NCI-H187 (cell line): ENCODE results near the gene ETHE1.
"Not testable (repeated sequence)": the region's sequence is repeated elsewhere in the genome, so short reads cannot be mapped to it uniquely, and the experiment has no call there.

ENCODE experiments used
- DNase-seq, 2 experiments: peaks; one replicate each; lab custom pipeline; 2025; lab: John Stamatoyannopoulos, UW

ETHE1 gene

DNA sequence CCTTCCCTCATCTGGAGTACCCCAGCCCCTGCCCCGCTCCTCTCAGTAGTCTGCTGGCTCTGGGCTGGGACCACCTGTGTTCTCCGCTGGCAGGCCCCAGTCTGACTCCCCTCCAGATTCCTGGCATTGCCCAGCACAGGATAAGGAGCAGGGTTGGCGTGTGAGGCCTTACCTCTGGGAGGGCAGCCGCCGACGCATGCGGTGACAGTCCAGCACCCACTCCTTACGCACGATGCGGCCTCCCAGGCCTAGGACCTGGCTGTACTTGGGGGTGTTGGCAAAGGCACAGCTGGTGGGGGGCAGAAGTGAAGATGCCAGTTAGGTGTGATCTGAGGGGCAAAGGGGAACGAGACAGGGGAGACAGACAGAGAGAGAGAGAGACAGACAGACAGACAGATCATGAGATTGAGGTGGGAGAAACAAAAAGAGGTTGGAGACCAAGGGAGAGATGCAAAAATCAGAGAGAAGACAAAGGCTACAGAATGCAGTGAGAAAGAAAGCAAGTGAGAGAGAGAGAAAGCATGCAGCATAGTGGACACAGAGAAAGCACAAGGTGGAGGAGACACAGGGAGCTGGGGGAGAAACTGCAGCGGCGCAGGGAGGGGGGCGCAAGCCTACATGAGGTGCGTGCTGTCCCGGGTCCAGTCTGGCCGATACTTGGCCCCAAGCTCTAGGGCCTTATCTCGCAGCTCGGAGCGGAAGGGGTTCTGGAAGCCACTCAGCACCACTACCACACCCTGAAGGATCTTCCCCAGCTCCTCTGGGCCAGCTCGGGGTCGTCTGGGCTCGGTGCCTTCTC is 24.6 kb upstream of the ETHE1 start:
- no peak for DNase-seq

- DNase-seq, result no peak
These were observed 21.7 kb upstream of the ETHE1 start for GRCh38 chr19:43548706-43549105.

DNA sequence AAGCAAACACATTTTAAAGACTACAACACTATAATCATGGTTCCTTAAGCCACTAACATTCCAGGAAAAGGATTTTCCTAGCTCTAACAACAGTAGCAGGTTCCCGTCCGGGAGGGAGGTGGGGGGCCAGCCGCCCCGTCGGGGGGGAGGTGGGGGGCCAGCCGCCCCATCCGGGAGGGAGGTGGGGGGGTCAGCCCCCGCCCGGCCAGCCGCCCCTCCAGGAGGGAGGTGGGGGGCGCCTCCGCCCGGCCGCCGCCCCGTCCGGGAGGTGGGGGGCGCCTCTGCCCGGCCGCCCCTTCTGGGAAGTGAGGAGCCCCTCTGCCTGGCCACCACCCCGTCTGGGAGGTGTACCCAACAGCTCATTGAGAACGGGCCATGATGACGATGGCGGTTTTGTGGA is 20.9 kb upstream of the ETHE1 start:
- not testable (repeated sequence) for DNase-seq

GRCh38 chr19:43546581-43546980 is 19.6 kb upstream of the ETHE1 start:
- DNase-seq, result no peak

DNA sequence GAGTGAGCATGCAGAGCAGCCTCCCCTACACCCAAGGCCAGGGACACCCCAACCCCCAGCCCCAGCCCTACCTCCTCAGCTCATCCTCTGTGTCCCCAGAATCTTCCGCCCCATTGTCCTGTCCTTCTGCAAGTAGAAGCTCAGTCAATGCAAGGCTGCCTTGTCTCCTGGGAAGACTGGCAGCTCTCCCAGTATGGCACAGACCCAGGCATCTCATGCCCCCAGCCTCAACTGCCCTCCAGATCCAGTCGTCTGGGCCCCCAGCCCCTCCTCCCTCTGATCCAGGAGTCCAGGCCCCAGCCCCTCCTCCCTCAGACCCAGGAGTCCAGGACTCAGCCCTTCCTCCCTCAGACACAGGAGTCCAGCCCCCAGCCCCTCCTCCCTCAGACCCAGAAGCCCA is 19.0 kb upstream of the ETHE1 start:
- DNase-seq, result no peak

GRCh38 chr19:43545276-43545675 is 18.3 kb upstream of the ETHE1 start:
- no peak for DNase-seq

- no peak for DNase-seq
These were observed 17.1 kb upstream of the ETHE1 start for GRCh38 chr19:43544077-43544476.

DNA sequence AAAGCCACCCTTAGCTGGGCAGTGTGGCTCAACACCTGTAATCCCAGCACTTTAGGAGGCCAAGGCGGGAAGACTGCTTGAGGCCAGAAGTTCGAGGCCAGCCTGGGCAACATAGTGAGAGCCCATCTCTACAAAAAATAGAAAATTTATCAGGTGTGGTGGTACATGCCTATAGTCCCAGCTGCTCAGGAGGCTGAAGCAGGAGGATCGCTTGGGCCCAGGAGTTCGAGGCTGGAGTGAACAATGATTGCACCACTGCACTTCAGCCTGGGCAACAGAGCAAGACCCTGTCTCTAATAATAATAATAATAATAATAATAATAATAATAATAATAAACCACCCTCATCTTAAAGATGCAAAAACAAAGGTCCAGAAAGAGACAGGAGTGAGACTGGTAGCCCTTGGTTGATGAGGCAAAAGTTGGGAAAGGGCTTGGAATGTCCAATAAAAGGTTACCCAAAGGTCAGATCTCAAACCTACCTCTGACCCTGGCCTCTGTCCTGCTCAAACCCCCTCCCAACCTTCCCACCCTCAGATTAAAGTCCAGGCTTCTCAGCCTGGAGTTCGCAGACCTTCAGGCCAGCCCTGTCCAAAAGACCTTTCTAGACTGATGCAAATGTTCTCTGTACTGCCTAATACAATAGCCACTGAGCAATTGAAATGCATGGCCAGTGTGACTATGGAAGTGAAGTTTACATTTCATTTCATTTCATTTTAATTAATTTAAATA is 15.1 kb upstream of the ETHE1 start:
- no peak for DNase-seq

DNA sequence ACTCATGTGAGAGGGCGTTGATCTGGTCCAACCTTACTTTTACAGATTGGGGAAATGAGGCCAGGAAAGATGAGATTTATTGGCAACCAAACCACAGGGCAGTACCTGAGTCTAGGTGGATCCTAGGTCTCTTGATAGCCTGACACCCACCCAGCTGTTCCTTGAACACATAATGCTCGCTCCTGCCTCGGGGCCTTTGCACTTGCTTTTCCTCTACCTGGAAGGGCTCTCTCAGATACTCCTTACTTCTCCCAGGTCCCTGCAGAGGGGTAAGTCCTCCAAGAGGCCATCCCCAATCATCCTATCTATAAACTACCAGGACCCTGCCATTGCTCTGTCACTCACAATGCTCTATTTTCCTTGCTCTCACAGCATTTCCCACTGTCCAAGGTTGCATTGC is 13.4 kb upstream of the ETHE1 start:
- DNase-seq, result no peak

GRCh38 chr19:43538922-43539321 is 11.9 kb upstream of the ETHE1 start:
- DNase-seq, result no peak

- no peak for DNase-seq
These were observed 8.1 kb upstream of the ETHE1 start for GRCh38 chr19:43534816-43535761.

DNA sequence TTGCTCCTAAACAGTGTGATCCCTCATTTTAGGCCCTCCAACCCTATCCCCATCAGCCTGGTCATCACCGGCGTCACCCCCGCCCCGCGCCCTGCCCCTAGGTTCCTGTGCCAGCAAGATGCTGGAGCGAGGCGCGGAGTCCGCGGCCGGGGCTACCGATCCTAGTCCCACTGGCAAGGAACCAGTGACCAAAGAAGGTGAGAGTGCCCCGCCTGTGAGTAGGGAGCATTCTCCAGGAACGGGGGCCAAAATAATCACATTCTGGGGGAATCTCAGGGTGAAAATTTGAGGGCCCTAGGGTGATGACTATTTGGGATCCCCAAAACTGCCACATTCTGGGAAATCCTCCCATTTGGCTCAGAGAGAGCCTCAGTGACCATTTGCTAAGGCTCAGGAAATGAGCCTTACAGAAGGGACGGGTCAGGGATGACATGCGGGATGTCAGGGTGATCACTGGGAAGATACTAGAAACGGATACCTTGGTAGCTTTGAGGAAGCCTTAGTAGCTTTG is 7.4 kb upstream of the ETHE1 start:
- DNase-seq, result no peak

DNA sequence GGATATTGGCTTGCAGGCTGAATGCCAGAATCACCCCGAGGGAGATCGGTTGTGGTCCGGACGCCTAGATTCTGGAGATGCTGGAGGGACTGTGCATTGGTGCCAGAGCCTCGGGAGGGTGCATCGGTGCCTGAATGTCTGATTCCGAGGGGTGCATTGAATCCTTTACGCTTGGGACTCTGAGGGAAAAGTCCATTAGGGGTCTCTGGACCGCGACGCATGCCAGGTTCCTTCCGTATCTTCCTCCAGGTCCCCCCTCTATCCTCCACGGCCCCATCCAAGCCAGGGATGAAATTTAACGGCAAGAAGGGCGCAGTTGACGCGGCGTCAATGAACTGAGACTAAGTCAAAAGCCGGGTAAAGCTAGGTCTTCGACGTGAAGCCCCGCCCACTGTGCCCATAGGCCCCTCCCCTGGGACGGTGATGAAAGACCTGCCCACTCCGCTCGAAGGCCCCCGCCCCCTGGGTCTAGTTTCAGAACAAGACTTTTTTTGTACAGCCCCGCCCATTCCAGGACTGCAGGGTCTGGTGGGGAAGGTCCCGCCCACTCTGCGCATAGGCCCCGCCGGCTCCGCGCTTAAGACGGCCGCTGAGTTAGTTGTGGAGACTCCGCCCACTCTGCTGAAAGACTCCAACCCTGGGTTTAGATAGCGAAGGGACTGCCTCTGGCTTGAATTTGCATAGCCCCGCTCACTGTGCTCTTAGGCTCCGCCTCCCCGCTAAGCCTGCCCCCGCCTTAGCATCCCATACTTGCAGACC is 6.7 kb upstream of the ETHE1 start:
- DNase-seq, result peak; percentile 84 to 99

DNA sequence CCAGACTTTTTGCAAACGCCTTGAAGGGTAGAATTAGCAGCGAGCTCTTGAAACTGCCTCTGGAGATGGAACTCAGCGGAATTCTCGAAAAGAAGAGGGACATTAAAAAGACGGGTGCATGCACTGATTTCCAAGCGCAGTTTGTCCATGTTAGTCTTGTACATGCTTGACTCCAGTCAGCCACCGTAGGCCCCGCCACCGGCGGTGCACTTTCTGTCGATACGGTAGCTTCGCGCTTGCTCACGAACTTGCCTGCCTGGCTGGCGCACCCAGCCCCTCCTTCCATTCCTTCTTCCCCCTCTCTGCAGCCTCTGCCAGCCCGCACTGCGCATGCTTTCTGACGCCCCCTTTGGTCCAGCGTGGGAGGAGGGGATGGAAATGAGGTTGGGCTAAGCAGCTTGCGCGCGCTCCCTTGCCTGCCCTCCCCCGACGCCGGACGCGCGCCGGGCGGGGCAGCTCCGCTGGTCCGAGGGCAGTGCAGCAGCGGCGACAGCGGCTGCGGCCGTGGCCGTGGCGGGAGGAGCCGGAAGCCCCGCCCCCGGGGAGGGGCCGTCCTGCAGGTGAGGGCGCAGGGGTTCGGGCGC is 6.1 kb upstream of the ETHE1 start, which contains the start of gene ZNF575:
TSS of gene ZNF575 (plus strand) at position 227 of the 584 bp plus-strand sequence. CDS start 1,235 bp downstream, outside the sequence.
- DNase-seq, result peak; percentile 83 to 90

GRCh38 chr19:43532571-43532961 is 5.6 kb upstream of the ETHE1 start:
- DNase-seq, result no peak

DNA sequence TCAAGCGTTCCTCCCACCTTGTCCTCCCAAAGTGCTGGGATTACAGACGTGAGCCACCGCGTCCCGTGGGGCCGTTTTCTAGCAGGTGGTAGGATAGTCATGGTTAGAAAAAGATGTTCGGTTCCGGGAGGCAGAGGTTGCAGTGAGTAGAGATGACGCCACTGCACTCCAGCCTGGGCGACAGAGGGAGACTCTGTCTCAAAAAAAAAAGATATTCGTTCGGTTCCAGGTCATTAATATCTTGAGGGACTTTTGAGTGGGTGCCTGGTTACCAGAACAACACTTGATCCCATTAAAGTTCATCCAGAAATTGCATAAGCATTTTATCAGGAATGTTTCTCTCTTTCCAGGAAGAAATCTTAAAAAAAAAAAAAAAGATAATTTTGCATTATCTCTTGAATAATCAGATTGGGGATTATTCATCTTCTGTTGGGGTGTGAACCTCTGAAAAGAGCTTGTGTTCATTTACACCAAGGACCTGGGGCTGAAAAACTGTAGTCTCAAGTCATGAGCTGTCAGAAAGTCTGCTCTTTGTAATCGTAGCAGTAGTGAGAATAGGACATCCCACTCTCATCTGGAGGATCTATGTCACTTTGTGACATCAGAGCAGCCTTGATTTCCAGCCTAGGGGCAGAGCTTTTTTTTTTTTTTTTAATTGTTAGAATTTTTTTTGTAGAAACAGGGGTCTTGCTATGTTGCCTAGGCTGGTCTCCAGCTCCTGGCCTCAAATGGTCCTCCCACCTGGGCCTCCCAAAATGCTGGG is 1.0 kb upstream of the ETHE1 start:
- DNase-seq, result peak; percentile 55 to 74

GRCh38 chr19:43525836-43526771 is 897 bp downstream of the ETHE1 start:
- no peak for DNase-seq

DNA sequence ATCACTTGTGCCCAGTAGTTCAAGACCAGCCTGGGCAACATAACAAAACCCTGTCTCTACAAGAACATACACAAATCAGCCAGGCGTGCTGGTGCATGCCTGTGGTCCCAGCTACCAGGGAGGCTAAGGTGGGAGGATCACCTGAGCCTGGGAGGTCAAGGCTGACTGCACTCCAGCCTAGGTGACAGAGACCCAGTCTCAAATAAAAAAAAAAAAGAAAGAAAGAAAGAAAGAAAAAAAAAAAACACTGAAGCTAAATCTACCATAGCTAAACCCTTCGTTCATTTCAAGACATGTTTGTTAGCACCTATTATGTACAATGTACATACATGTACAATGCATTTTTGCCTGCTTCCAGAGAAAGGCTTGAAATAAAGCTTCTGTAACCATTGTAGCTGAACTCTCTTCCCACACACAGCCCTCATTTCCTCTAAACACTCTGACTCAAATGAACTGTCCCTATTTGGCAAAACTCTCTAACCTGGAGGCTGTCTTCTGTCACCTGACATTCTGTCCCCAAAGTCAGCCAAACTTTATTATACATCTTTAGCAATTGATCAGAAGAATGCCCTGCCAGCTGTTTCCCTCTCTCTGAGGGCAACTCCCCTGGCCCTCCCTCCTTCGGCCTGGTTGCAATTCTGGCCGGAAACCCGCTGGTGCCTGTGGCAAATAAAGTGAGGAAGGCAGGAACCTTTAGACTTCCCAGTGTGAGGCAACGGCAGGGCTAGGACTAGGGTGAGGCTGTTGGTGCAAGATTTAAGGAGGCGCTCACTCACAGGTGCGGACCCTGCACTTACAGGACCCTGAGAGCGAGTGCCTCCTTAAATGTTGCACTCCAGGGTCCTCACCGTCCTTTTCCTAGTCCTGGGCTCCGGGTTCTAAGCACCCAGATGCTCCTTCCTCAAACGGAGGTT is 1.8 kb downstream of the ETHE1 start:
- no peak for DNase-seq
